ENCODE results near the gene NKD1.

The NKD1 gene

GRCh38 chr16:50532576-50532975, 15.6 kb upstream of the NKD1 start:
- Histone ChIP-seq H4K20me1 (ENCODE audit: insufficient read depth, low read length) (no peaks in the 10 kb centered on the region), H2AFZ (ENCODE audit: low read depth, low read length) (no peak overlapping the region), H3K36me3 (replicated peaks; ENCODE audit: low read depth, low read length) (no peaks in the 10 kb centered on the region), H3K27ac (ENCODE audit: low read length) (no peak overlapping the region), H3K4me1 (ENCODE audit: low read length) (no peaks in the 10 kb centered on the region), H3K9me3 (ENCODE audit: insufficient read depth, low read length) (no peaks in the 10 kb centered on the region), H3K79me2 (ENCODE audit: low read length) (no peaks in the 10 kb centered on the region), H3K9ac (ENCODE audit: low read length) (no peak overlapping the region), H3K4me3 (ENCODE audit: low read length) (no peak overlapping the region), H3K4me2 (ENCODE audit: low read length) (no peak overlapping the region), H3K27me3 (ENCODE audit: low read depth, low read length) (peaks cover 15% of the 10 kb centered on the region; the same call in 1 of the 2 replicates)
- TF ChIP-seq EZH2phosphoT487 (IDR thresholded peaks at IDR 0.05; ENCODE audit: low read depth) (no peak), CTCF (IDR thresholded peaks at IDR 0.05; ENCODE audit: low read depth, low read length) (no peak)

DNA sequence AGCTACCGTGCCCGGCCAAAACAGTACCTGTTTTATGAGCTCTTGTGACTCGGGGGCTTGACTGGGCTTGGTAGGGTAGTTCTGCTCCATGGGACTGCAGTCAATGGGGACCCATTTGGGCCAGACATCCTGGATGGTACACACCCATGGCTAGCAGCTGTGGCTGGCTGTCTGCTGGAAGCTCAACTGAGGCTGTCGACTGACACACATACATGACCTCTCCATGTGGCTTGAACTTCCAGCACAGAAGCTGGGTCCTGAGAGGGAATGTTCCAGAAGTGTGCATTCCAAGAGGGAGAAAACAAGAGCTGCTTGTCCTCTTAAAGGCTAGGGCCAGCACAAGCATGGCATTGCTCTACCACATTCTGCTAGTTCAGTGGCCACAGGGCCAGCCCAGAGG, 14.9 kb upstream of the NKD1 start:
- H3K4me1 ChIP-seq (ENCODE audit: low read length): no peaks in the 10 kb centered on the region
- no peaks in the 10 kb centered on the region for H4K20me1 ChIP-seq (ENCODE audit: insufficient read depth, low read length)
- no peak overlapping the region for H3K4me3 ChIP-seq (ENCODE audit: low read length)
- H3K36me3 ChIP-seq (replicated peaks; ENCODE audit: low read depth, low read length): no peaks in the 10 kb centered on the region
- no peaks in the 10 kb centered on the region for H3K79me2 ChIP-seq (ENCODE audit: low read length)
- no peak overlapping the region for H3K9ac ChIP-seq (ENCODE audit: low read length)
- peaks cover 15% of the 10 kb centered on the region; the same call in 1 of the 2 replicates for H3K27me3 ChIP-seq (ENCODE audit: low read depth, low read length)
- H2AFZ ChIP-seq (ENCODE audit: low read depth, low read length): no peak overlapping the region
- H3K27ac ChIP-seq (ENCODE audit: low read length): no peak overlapping the region
- no peaks in the 10 kb centered on the region for H3K9me3 ChIP-seq (ENCODE audit: insufficient read depth, low read length)
- H3K4me2 ChIP-seq (ENCODE audit: low read length): no peak overlapping the region
- no peak for TF ChIP-seq CTCF (IDR thresholded peaks at IDR 0.05; ENCODE audit: low read depth, low read length)
- TF ChIP-seq EZH2phosphoT487 (IDR thresholded peaks at IDR 0.05; ENCODE audit: low read depth): no peak

DNA sequence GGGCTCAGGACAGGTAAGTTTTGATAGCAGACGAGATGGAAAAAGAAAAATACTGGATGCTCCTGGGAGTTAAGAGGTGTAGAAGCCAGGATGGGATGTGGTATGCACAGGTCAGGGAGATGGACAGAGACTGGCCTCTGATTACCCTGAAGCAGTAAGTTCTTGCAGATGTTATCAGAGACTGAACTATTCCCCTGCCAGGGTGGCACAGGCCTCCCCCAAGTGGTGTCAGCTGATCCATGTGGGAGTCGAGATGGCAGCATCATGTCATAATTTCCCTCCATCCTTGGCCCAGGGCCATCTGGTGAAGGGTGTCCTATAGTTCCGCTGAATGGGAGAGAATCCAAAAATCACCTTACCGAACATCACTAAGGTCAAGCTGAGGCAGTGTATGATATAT, 14.1 kb upstream of the NKD1 start:
- Histone ChIP-seq H3K36me3 (replicated peaks; ENCODE audit: low read depth, low read length) (no peaks in the 10 kb centered on the region), H3K9me3 (ENCODE audit: insufficient read depth, low read length) (no peaks in the 10 kb centered on the region), H3K4me3 (ENCODE audit: low read length) (no peak overlapping the region), H3K4me2 (ENCODE audit: low read length) (no peak overlapping the region), H3K79me2 (ENCODE audit: low read length) (no peaks in the 10 kb centered on the region), H2AFZ (ENCODE audit: low read depth, low read length) (no peak overlapping the region), H3K9ac (ENCODE audit: low read length) (no peak overlapping the region), H3K27ac (ENCODE audit: low read length) (no peak overlapping the region), H3K27me3 (ENCODE audit: low read depth, low read length) (peaks cover 15% of the 10 kb centered on the region; the same call in 1 of the 2 replicates), H4K20me1 (ENCODE audit: insufficient read depth, low read length) (no peaks in the 10 kb centered on the region), H3K4me1 (ENCODE audit: low read length) (peaks cover 5% of the 10 kb centered on the region)
- TF ChIP-seq CTCF (IDR thresholded peaks at IDR 0.05; ENCODE audit: low read depth, low read length): no peak
- no peak for TF ChIP-seq EZH2phosphoT487 (IDR thresholded peaks at IDR 0.05; ENCODE audit: low read depth)

DNA sequence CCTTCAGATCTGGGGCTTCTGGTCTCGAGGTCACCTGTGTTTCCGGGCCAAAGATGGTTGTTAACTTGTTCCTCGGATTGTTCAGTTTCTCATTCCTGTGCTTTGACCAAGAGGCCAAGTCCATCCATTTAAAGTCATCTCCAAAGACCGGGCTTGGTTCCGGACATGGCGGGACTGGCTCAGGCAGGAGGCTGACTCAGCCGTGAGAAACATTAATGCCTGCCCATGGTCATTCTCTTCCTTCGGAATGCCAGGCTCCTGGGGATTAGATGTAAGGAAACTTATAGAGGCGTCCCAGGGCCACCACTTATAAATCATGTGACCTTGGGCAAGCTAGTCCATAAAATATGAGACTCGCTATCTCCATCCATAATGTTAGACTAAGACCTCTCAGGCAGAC, 13.6 kb upstream of the NKD1 start:
- Histone ChIP-seq H3K4me2 (ENCODE audit: low read length) (no peak overlapping the region), H4K20me1 (ENCODE audit: insufficient read depth, low read length) (no peaks in the 10 kb centered on the region), H3K9ac (ENCODE audit: low read length) (no peak overlapping the region), H3K27me3 (ENCODE audit: low read depth, low read length) (peaks cover 12% of the 10 kb centered on the region; the same call in 1 of the 2 replicates), H3K4me3 (ENCODE audit: low read length) (no peak overlapping the region), H2AFZ (ENCODE audit: low read depth, low read length) (no peak overlapping the region), H3K27ac (ENCODE audit: low read length) (no peak overlapping the region), H3K4me1 (ENCODE audit: low read length) (peaks cover 10% of the 10 kb centered on the region), H3K79me2 (ENCODE audit: low read length) (no peaks in the 10 kb centered on the region), H3K36me3 (replicated peaks; ENCODE audit: low read depth, low read length) (no peaks in the 10 kb centered on the region), H3K9me3 (ENCODE audit: insufficient read depth, low read length) (no peaks in the 10 kb centered on the region)
- TF ChIP-seq EZH2phosphoT487 (IDR thresholded peaks at IDR 0.05; ENCODE audit: low read depth) (no peak), CTCF (IDR thresholded peaks at IDR 0.05; ENCODE audit: low read depth, low read length) (no peak)
